Fibroblast of peridontal ligament (primary cell): ENCODE results near the gene ZNF263.
A peak's percentile ranks its signal among the peaks of the same experiment; 100 is the strongest.
"Not testable (repeated sequence)": the region's sequence is repeated elsewhere in the genome, so short reads cannot be mapped to it uniquely, and the experiment has no call there.

ENCODE experiments used
- DNase-seq: peaks from one replicate; pipeline ENCODE4 v3.0.0-alpha.2; 2010; ENCODE audit errors: extremely low read depth

Gene ZNF263

DNA sequence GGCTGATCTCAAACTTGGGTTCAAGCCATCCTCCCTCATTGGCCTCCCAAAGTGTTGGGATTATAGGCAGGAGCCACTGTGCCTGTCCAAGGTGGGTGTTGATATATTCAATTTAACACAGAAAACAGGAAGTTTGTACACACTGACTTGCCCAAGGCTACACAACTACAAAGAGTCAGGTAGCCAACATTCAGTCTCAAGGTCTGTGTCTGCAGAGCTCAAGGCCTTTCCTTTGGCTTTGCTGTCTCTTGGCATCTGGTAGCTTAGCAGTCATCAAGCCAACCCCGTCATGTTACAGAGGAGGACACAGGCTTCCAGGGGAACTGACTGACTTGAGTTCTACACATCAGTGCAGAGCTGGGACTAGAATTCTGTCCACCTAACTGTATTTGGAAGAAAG lies 15.0 kb upstream of the ZNF263 start:
- no peak for DNase-seq

DNA sequence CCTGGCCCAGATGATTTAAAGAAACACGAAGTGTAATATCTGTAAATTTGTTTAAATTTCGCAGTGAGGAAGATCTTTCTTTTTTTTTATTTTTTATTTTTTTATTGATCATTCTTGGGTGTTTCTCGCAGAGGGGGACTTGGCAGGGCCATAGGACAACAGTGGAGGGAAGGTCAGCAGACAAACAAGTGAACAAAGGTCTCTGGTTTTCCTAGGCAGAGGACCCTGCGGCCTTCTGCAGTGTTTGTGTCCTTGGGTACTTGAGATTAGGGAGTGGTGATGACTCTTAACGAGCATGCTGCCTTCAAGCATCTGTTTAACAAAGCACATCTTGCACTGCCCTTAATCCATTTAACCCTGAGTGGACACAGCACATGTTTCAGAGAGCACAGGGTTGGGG lies 12.6 kb upstream of the ZNF263 start:
- not testable (repeated sequence) for DNase-seq

DNA sequence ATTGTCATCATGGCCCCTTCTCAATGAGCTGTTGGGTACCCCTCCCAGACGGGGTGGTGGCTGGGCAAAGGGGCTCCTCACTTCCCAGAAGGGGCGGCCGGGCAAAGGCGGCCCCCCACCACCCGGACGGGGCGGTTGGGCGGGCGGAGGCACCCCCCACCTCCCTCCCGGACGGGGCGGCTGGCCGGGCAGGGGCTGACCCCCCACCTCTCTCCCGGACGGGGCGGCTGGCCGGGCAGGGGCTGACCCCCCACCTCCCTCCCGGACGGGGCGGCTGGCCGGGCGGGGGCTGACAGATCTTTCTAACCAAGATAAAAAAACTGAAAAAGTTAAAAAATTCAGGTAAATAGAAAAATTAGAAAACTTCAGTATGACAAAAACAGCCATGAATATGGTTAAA lies 12.0 kb upstream of the ZNF263 start:
- DNase-seq, result not testable (repeated sequence)

DNA sequence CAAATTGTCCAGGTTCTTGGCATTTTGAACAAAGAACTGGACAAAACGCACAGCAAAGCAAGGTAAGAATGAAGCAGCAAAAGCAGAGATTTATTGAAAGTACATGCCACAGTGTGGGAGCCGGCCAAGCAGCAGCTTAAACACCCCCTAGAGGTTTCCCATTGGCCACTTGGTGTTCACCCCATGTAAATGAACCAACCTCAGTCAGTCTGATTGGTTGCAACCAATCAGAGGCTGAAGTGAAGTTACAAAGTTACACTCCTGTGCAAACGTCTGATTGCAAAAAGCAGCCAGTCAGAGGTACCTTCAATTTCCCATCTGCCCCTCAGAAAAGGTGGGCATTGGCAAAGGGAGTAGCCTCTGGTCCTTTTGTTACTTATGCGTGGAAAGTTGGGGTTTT lies 8.8 kb upstream of the ZNF263 start:
- DNase-seq, result no peak

DNA sequence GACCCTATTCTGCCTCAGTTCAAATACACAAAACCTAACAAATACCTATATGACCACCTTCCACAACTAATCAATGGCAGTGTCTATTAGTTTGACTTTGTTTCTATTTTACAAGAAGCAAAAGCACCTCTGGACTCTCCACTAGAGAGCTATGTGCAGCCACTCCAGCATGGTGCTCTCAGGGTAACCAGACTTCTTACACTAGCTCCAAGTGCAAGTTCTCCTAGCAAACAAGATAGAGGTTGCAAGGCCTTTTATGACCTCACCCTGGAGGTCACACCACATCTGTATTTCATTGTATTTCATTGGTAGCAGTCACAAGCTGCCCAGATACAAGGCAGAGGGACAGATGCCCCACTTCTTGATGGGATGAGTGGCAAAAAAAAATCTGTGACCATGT lies 8.3 kb upstream of the ZNF263 start:
- no peak for DNase-seq

DNA sequence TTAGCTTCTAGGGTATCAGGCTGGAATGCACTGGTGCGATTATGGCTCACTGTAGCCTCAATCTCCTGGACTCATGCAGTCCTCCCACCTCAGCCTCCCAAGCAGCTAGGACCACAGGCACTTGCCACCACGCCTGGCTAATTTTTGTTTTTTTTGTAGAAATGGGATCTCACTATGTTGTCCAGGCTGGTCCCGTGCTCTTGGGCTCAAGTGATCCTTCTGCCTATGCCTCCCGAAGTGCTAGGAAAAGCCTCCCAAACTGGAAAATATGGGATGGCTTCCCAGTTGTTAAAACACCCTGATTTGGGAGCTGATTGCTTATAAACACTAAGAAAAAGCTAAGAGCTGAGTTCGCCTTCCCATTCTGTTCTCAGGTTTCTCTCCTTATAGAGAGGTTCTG lies 6.6 kb upstream of the ZNF263 start:
- no peak for DNase-seq

DNA sequence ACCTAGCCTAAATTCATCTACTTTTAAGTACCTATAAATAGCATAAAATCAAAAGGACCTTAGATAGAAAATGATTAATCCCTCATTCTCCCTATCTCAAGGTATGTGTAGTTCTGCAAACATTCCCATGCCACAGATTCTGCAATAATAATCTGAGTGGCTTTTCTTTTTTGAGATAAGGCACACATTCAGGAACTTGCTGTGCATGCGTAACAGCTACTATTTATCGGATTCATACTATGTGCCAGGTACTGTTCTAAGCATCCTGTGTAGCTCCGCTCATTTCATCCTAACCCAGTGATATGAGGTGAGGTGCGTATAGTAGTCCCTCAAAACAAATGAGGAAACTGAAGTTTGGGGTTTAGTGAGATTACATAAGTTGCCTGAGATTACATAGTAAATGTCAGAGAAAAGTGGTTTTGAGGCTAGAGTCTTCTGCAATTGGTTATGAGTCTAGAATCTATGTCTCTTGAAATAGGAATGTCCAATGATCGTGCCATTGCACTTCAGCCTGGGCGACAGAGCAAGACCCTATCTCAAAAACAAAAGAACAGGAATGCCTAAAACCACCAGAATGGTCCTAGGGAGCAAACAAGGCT lies 2.0 kb upstream of the ZNF263 start:
- DNase-seq, result no peak

DNA sequence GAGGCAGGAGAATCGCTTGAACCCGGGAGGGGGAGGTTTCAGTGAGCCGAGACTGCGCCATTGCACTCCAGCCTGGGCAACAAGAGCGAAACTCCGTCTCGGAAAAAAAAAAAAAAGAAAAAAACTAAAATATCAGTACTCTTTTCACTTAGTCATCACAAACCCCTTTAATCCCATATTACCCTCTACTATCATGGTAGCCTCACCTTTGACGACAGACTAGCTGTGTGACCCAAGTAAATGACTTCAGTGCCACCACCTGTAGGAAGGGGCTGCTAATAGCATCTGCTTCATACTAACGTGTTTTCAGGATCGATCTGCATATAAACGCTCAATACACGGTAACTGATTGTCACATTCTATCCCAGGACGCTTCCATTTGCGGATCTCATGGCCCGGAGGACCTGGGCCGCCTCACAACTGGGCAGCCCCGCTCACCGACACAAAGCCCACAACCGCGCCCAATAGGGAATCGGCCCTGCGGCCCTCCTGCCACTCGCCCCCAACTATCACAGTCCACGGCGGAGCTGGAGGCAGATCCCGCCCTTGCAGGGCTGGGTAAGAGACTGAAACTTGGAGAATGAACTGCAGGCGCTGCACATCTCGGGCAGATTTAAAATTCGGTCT lies 1.1 kb upstream of the ZNF263 start:
- DNase-seq, result no peak

DNA sequence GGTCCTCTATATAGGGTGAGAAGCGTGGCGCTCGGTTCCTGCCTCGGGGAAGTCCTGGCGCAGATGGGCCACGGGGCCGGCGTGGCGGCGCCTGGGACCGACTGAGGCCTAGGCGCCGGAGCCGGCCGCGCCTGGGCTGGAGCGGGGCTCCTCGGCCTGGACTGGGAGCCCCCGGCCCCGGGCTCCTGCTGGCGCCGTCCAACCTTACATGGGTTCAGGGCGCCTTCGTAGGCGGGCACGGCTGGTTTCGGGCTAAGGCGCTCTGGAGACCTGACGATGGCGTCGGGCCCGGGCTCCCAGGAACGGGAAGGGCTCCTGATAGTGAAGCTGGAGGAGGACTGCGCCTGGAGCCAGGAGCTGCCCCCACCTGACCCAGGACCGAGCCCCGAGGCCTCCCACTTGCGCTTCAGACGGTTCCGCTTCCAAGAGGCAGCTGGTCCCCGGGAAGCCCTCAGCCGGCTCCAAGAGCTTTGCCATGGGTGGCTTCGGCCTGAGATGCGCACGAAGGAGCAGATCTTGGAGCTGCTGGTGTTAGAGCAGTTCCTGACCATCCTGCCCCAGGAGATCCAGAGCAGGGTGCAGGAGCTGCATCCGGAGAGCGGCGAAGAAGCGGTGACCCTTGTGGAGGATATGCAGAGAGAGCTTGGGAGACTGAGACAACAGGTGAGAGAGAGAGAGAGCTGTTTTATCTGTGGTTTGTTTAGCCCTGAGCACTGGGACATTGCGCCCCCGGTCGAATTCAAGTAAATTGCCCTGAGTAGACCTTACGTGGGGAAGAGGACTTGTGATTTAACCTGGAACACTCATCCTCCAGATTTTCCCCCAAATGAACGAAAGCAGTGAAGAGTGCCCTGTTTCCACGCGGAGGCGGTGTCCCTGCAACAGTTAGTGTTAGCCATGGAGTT lies 504 bp downstream of the ZNF263 start:
- no peak for DNase-seq

DNA sequence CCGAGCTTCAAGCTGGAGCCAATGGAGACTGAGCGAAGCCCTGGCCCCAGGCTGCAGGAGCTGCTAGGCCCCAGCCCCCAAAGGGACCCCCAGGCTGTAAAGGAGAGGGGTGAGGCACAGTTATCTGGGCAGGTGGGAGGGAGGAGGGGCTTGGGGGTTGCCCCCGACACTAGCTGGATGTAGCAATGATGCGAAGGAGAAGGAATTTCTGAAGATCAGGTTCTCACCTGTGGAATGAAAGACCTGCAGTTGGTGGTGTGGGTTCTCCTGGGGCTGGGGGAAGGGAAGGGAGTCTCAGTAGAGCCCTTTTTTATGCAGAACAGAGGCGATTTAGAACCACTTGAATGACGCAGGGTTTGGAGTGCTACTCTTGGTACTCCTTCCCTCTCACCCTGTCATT lies 1.8 kb downstream of the ZNF263 start:
- no peak for DNase-seq

DNA sequence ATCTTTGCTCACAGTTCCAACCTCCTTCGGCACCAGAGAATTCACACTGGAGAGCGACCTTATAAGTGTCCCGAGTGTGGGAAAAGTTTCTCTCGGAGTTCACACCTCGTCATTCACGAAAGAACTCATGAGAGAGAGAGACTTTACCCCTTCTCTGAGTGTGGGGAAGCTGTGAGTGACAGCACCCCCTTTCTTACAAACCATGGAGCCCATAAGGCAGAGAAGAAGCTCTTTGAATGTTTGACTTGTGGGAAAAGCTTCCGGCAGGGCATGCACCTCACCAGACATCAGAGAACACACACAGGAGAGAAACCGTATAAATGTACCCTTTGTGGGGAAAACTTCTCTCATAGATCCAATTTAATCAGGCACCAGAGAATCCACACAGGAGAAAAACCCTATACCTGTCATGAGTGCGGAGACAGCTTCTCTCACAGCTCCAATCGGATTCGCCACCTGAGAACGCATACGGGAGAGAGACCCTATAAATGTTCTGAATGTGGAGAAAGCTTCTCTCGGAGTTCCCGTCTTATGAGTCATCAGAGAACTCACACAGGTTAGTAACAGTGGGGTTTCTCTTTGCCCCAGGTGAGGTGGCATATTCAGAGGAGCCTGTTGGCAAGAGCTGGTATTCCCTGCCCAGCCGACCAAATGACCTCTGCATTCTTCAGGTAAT lies 6.8 kb downstream of the ZNF263 start:
- no peak for DNase-seq

DNA sequence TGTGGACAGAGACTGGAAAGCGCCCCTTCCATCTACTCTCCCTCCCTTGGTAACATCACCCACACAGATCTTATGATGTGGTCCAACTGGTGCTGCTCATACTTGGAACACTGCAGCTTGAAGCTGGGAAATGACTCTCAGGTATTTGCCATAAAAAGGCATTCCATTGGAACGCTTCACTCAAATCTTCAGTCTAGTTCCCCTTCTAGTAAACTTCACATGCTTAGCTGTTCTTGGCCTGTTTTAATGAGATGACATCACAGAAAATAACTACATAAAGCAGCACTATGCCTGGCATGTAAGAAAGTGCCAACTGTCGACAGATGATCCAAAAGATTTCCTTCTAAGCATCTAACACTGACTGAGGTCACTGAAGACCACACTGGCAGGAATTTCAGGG lies 9.3 kb downstream of the ZNF263 start:
- DNase-seq, result peak; percentile 9

DNA sequence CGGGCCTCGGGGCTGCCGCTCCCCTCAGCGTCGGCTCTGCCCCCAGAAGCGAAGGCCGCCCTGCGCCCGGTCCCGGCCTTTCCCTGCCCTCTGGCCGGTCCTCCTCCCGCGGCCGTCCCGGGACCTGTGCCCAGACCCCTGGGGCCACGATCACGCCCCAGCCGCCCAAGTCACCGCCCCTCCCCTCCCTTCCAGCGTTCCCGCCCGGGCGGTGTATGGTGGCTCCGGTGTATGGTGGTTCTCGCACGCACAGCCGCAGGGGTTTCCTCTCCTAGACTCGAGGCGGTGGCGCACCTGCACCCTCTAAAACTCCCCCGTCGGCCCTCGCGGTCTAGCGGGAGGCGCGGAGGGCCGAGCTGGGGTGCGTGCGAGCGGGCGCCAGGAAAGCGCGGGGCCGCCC lies 11.9 kb downstream of the ZNF263 start:
- DNase-seq, result no peak

DNA sequence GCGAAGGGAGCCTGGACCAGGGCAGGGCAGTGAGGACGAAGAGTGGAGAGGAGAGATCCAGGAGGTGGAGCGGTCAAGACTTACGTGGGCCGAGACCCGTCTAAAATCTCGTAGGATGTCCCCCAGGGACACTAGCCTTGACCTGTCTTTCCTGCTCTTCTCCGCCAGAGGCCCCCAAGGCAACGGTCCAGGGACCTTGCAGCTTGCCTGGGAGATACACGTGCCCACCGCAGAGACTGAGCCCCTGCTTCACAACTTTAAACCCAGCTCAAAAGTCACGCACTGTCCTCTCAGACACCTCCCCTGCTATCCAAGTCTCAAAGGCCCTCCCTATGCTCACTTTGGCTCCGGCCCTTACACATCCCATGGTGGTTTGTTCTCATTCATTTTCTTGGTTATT lies 12.5 kb downstream of the ZNF263 start:
- DNase-seq, result no peak

DNA sequence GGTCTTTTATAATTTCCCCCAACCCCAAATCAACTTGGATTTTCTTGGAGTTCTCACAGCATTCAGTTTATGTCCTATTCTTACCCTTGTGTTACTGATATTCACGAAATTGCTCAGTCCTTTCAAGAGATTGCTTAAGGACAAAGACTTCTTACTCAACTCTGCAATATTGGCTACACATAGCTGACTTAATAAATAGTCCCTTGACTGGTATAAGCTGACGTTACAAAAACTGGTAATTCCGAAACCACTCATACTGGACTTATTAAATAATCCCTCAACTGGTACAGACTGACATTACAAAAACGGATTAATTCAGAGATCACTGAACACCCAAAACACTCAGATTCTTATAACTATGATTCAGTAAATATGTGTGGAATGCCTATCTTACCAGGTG lies 21.1 kb downstream of the ZNF263 start:
- peak; percentile 18 for DNase-seq

DNA sequence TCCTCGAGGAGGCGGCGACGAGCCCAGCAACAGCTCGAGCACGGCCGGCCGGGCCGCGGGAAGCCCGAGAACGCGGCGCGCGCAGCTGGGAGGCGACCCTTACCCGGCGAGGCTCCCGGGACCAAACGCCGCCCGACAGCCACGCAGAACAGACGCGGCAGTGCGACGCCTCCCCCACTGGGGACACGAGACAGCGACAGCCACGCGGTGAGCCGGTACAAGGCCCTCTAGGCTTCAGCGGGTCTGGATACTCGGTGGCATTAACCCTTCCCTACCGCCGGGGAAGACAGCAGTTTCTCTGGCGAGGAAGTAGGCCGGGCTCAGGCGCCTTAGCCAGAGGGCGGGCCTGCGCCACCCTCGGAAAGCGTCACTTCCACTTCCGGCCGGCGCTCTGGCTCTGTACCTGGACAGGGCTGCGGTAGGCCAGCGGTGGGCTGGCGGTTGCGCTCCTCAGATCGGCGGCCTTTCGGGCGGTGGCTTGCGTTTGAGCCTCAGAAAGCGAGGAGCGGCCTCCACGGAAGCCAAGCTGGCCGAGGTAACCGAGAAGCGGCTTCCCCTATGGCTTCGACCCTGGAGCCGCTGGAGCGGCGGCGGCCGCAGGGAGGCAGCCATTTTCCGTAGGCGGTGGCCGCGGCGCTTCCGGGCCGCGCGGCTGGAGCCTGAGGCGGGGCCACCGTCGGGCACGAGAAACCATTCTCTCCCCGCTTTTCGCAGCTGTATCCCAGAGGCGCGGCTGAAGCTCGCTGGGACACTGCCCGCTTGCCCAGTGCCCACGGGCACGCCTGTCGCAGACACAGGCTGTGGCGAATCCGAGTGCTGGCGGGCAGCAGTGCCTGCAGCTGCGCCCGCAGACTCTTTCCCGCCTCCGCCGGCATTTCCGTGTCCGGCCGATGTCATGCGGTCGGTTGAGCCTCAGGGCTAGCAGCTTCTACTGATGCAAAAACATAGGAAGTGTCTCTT lies 22.1 kb downstream of the ZNF263 start, which contains the start of the genes TIGD7 and ZNF75A:
TSS of gene TIGD7 (minus strand) at position 322 of the 960 bp plus-strand sequence. CDS start 4,816 bp downstream, outside the sequence.
TSS of gene ZNF75A (plus strand) at position 389 of the 960 bp plus-strand sequence. CDS start 2,932 bp downstream, outside the sequence.
- peak; percentile 86 for DNase-seq

DNA sequence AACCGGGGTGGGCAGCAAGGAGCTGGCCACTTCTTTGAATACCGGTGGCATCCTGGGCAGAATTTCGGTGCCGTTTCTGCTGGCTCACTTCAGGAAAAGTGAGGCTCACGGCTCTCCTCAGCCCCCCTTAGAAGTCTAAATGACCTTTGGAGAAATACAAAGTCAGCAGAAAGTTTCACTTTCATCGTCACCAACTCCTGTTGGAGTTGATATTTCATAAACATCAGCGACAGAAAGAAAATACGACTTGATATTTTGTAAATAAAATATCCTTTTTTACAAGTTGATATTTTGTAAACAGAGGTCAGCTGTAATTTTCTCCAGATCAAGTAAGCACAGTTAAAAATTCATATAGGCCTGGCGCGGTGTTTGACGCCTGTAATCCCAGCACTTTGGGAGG lies 22.8 kb downstream of the ZNF263 start:
- DNase-seq, result no peak

DNA sequence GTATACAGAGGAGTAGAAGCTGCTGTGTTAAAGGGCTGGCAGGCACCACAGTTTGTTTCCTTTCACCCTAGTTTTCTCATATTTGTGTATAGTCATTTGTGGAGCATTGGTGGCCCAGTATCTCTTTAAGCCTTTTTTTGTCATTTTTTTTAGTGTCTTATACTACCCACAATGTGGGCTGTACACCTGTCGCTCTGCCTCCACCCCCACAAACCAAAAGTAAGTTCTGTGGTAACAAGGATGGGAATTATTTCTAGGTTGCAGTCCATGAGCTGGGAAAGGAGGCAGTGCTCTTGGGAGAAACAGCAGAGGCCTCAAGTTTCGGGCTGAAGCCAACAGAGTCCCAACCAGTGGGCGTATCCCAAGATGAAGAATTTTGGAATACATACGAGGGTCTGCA lies 28.2 kb downstream of the ZNF263 start:
- no peak for DNase-seq

DNA sequence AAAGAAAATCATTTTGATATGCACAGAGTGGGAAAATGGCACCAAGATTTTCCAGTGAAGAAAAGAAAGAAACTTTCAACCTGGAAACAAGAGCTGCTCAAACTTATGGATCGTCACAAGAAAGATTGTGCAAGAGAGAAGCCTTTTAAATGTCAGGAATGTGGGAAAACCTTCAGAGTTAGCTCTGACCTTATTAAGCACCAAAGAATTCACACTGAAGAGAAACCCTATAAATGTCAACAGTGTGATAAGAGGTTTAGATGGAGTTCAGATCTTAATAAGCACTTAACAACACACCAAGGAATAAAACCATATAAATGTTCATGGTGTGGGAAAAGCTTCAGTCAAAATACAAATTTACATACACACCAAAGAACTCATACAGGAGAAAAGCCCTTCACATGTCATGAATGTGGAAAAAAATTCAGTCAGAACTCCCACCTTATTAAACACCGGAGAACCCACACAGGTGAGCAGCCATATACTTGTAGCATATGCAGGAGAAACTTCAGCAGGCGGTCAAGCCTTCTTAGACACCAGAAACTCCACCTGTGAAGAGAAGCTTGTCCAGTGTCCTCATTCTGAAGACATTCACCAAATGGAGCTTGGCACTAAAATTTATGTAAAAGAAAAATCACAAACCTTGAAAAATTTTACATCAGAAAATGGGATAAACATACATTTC lies 34.2 kb downstream of the ZNF263 start:
- peak; percentile 39 for DNase-seq

DNA sequence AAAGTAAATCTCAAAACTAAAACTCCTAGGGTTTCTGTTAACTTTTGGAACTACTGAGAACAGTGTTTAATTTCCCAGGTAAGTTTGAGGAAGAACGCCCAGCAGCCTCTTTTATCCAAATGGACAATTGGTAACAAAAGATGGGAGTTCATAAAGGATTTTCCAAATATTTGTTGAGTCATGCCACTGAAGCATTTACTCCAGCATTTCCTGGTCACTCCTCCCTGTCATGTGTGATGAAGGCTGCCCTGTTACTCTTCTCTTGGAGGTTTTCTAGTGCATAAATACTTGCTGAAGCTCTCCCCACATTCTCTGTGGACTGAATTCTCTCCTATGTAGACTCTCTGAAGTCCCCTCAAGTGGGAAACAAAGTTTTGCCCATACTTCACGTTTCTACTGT lies 38.5 kb downstream of the ZNF263 start:
- no peak for DNase-seq
